GM21447 (cell line): Measurements from ENCODE around the gene KRTAP20-2.

Source experiments
- ATAC-seq: cut with Tn5 transposase; IDR thresholded peaks from one replicate; pipeline ENCODE4 v1.9.1; 2021; ENCODE audit not compliant: unreplicated experiment

Gene KRTAP20-2

GRCh38 chr21:30634906-30635305 lies at the start of gene KRTAP20-2:
KRTAP20-2 (plus strand) TSS chr21:30635206; CDS start chr21:30635264, 58 bp downstream.
- no peak for ATAC-seq

- ATAC-seq, result no peak
Measured at GRCh38 chr21:30590297-30590696, 44.7 kb upstream of the KRTAP20-2 start, which contains the start of gene KRTAP22-2. KRTAP22-2 (minus strand) TSS chr21:30590397.

GRCh38 chr21:30592140-30592539 lies 42.9 kb upstream of the KRTAP20-2 start, which contains the start of gene KRTAP6-3:
KRTAP6-3 (plus strand) TSS chr21:30592440; CDS start chr21:30592446, 6 bp downstream.
- ATAC-seq, result no peak

- no peak for ATAC-seq
Measured at GRCh38 chr21:30598802-30599201, 36.2 kb upstream of the KRTAP20-2 start, which contains the start of gene KRTAP6-2. KRTAP6-2 (minus strand) TSS chr21:30598902; CDS start chr21:30598874, 28 bp downstream.

GRCh38 chr21:30600787-30601186 lies 34.2 kb upstream of the KRTAP20-2 start, which contains the start of gene KRTAP22-1:
KRTAP22-1 (plus strand) TSS chr21:30601087.
- ATAC-seq, result no peak

GRCh38 chr21:30605968-30606367 lies 29.0 kb upstream of the KRTAP20-2 start:
- ATAC-seq, result no peak

- ATAC-seq, result no peak
Measured at GRCh38 chr21:30612132-30612531, 22.9 kb upstream of the KRTAP20-2 start.

GRCh38 chr21:30613836-30614235 lies 21.2 kb upstream of the KRTAP20-2 start, which contains the start of gene KRTAP6-1:
KRTAP6-1 (minus strand) TSS chr21:30613930; CDS start chr21:30613904, 26 bp downstream.
- no peak for ATAC-seq

DNA sequence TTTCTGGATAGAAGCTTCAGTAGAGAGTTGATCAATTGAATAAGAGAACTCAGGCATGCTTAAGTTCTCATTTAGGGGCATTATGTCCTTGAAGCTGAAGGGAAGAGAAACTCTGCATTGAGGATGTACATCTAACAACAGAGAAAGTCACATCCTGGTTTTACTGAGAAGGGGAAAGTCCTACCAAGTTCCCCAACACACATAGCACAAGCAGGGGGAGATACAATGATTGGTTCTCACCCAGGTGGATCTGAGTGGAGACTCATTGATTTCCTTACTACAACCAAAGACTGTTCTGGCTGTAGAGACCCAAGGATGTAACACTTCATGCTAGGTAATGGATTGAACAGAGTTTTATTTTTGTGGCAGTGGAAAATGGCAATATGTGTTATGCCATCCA lies 19.8 kb upstream of the KRTAP20-2 start:
- ATAC-seq, result no peak

GRCh38 chr21:30616125-30616524 lies 18.9 kb upstream of the KRTAP20-2 start, which contains the start of gene KRTAP20-1:
KRTAP20-1 (plus strand) TSS chr21:30616425; CDS start chr21:30616455, 30 bp downstream.
- ATAC-seq, result no peak

GRCh38 chr21:30620080-30620479 lies 14.9 kb upstream of the KRTAP20-2 start:
- ATAC-seq, result no peak

- ATAC-seq, result no peak
Measured at GRCh38 chr21:30620522-30620921, 14.5 kb upstream of the KRTAP20-2 start, which contains the start of gene KRTAP20-4. KRTAP20-4 (plus strand) TSS chr21:30620627.

- no peak for ATAC-seq
Measured at GRCh38 chr21:30623362-30623761, 11.6 kb upstream of the KRTAP20-2 start.

DNA sequence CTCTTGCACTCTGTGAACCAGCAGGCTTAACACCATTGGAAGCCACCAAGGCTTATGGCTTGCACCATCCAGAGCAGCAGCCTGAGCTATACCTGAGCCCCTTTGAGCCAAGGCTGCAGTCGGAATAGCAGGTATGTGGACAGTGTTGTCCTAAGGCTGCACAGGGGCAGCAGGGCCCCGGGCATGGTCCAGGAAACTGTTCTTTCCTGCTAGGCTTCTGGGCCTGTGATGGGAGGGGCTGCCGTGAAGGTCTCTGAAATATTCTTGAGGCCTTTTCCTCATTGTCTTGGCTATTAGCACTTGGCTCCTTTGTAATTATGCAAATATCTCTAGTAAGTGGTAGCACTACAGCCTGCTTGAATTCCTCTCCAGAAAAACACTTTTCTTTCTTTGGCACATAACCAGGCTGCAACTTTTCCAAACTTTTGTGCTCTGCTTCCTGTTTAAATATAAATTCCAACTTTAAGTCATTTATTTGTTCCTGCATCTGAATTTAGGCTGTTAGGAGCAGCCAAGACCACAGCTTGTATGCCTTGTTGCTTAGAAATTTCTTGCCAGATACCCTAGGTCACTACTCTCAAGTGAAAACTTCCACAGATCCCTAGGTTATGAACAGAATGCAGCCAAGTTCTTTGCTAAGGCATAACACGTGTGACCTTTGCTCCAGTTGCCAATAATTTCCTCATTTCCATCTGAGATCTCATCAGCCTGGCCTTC lies 9.4 kb upstream of the KRTAP20-2 start:
- ATAC-seq, result no peak

- ATAC-seq, result no peak
Measured at GRCh38 chr21:30628109-30628508, 6.9 kb upstream of the KRTAP20-2 start.

GRCh38 chr21:30629200-30629599 lies 5.8 kb upstream of the KRTAP20-2 start:
- ATAC-seq, result no peak

DNA sequence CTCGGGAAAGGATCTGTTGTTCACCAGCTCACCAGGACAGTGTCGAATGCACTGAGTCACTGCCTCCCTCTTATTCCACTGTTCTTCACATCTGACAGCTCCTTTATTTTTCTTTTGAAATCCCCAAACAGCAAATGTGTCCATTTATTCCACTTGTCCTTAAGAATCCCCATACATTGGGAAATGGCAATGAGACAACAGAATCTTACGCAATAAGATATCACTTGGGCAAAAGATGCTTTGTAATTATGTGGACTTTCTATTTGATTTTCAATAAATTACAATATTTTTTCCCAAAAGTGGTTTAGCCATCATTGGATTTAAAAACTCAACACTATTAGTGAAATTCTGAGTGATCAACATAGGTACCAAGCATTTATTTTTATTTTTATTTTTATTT lies 3.7 kb downstream of the KRTAP20-2 start:
- ATAC-seq, result no peak

DNA sequence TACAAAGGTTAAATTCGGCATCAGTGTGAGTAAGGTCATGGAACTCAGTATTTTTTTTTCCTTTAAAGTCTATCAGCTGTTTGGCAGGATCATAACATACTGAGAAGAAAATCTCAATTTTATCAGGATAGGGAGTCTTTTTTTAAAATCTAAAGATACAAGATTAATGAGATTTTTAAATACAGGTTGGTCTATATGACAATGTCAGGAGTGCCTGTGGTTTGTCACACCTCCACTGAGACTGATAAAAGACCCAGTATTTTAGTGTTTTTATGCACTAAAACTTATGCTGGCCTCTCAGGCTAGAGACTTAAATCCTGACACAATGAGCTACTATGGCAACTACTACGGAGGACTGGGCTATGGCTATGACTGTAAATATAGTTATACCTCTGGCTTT lies 7.6 kb downstream of the KRTAP20-2 start, which contains the start of gene KRTAP20-3:
Gene KRTAP20-3 (plus strand): TSS at position 301 of the 400 bp plus-strand sequence.
- no peak for ATAC-seq

GRCh38 chr21:30646904-30647414 lies 12.0 kb downstream of the KRTAP20-2 start:
- ATAC-seq, result no peak

- no peak for ATAC-seq
Measured at GRCh38 chr21:30652891-30653290, 17.9 kb downstream of the KRTAP20-2 start.

DNA sequence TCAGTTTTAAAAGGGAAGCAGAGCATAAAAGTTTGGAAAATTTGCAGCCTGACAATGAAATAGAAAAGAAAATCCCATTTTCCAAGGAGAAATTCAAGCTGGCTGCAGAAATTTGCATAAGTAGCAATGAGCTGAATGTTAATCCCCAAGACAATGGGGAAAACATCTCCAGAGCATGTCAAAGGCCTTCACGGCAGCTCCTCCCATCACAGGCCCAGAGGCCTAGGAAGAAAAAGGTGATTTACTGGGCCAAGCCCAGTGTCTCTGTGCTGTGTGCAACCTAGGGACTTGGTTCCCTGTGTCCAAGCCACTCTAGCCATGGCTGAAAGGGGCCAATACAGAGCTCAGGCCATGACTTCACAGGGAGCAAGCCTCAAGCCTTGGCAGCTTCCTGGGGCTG lies 33.8 kb downstream of the KRTAP20-2 start:
- no peak for ATAC-seq
